Hepatic stellate cell (primary cell): Measurements from ENCODE around the gene TNFRSF11A.

Experiments
- DNase-seq: peaks from one replicate; pipeline ENCODE4 v3.0.0; 2011; ENCODE audit warnings: low spot score

The TNFRSF11A gene

GRCh38 chr18:62343316-62343715 is 18.2 kb downstream of the TNFRSF11A start:
- DNase-seq: no peak

GRCh38 chr18:62345909-62346308 is 20.8 kb downstream of the TNFRSF11A start:
- DNase-seq: no peak

- no peak for DNase-seq
Observed at GRCh38 chr18:62346333-62347088, 21.4 kb downstream of the TNFRSF11A start.

DNA sequence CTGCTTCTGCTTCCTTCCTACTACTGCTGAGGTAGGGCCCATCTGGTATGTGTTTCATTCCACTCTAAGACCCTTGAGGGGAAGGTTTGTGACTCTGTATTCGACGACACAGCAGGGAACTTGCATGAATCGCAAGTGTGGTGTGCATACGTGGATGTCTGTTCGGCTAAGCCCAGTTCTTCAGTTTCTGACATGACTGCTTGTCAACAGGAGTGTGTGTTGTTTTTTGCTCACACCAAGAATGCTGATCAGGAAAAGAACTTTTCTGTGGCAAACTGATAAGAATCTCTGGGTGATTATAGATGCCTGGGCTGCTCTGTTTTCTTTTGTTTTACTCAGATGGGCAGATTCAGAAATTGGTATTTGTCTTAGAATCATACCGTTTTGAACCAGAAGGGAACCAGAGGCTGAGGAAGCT is 22.0 kb downstream of the TNFRSF11A start:
- DNase-seq: no peak

DNA sequence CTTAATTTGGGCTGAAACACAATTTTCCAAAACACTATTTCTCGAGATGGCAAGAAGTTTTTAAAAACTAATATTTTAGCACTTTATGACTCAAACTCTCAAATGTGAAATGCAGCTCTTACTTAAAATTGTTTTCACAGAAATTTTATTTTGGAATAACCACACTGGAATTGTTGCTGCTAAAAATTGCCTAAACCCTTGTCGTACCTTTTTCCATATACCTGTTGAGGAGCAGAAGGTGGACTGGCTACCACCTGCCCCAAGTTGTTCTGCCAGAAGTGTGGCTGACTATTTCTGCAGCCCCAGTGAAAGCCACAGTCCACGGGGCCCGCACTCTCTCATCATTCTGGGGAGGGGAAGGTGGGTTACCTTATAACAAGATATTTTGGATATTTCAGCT is 23.4 kb downstream of the TNFRSF11A start:
- no peak for DNase-seq

DNA sequence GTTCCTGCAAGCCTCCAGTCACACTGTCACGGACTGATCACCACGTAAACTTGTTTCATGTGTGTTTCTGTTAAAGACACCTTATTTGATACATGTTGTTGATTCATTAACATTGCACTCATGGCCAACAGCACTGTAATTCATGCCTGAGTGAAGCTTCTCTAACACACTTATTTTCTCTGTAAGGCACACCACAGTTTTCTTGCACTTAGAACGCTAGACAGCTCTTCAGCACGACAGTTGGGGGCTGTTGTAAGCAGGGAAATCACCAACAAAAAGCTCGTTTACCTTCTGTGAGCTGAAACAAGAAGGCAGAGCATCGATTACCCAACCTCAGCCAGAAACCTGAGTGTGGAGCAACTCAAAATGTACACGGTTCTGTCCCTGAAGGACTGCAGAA is 28.1 kb downstream of the TNFRSF11A start:
- DNase-seq: no peak

DNA sequence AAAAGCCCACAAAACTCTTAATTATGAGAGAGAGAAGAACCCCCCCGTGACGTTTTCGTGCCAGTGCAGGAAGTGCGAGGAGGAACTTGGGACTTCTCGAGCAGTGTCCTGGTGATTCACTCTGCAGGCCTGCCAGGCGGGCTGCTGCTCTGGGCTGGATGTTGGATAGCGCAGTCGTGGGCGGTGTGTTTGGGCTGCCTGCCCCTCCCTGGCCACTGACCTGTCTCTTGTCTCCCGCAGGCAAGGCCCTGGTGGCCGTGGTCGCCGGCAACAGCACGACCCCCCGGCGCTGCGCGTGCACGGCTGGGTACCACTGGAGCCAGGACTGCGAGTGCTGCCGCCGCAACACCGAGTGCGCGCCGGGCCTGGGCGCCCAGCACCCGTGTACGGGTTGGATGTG is 29.0 kb downstream of the TNFRSF11A start:
- DNase-seq: no peak

DNA sequence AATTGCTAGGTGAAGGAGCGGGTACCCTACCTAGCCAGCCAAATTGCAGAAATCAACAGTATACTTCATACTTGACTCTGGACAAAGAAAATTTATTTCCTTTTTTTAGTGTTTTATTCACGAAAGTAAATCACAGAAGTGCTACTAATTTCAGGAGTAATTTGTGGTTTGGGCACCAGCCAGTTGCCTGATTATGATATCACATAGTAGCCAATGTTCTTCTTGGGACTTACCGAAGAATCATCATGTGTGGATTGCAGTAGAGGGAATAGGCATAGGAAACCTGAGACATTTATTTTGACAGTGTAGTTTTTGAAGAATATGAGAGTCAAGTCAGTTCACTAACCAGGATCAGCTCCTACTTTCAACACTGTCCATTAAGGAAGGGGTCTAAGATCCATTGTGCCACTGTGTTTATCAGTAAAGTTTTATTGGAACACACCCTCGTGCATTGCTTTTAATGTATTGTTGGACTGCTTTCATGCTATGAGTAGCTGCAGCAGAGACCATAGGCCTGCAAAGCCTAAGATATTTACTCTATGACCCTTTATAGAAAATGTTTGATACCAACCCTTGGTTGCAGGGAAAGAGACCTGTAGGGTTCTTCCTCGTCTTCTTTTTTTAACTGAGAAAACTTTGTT is 32.1 kb downstream of the TNFRSF11A start:
- no peak for DNase-seq

GRCh38 chr18:62360805-62361204 is 35.7 kb downstream of the TNFRSF11A start:
- no peak for DNase-seq

DNA sequence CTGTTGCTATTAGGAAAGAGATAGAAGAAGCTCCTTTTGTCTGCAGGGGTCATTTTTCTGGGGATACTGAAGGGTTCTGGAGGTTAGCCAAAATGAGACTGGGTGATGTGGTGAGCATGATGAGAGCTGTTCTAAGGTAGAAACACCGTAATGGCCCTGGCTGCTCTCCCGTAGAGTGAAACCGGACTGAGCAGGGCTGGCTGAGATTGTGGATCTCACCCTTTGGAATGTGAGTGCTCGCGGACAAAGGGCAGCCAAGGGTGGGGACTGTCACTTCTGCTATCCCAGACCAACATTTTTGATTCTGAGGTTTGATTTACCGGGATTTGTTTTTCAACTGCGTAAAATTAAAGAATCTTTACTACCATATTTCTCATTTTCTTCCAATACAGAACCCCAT is 36.2 kb downstream of the TNFRSF11A start:
- no peak for DNase-seq

GRCh38 chr18:62364558-62364957 is 39.4 kb downstream of the TNFRSF11A start:
- DNase-seq: no peak

DNA sequence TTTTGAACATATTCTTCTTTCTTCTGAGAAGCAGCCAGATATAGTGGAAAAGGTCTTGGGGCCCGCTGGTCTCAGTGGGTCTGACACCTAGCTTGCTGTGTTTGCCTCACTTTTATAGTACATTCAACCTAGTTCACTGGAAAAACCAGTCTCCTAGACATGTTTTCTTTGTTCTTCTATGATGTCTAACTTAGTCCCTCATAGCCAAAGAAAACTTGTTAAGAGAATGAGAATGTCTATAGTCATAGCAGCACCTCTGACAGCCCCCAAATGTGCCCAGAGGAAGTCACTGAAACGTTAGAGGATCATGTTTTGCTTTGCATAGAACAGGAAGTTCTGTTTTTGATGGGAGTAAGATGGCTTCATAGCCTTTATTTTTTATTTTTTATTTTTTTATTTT is 40.3 kb downstream of the TNFRSF11A start:
- no peak for DNase-seq

GRCh38 chr18:62366992-62367391 is 41.9 kb downstream of the TNFRSF11A start:
- DNase-seq: no peak

GRCh38 chr18:62368100-62368499 is 43.0 kb downstream of the TNFRSF11A start:
- DNase-seq: no peak

- no peak for DNase-seq
Observed at GRCh38 chr18:62369129-62369644, 44.1 kb downstream of the TNFRSF11A start.

GRCh38 chr18:62370366-62370765 is 45.3 kb downstream of the TNFRSF11A start:
- DNase-seq: no peak

- no peak for DNase-seq
Observed at GRCh38 chr18:62371436-62371835, 46.3 kb downstream of the TNFRSF11A start.

- no peak for DNase-seq
Observed at GRCh38 chr18:62372156-62372555, 47.0 kb downstream of the TNFRSF11A start.

- no peak for DNase-seq
Observed at GRCh38 chr18:62372882-62373281, 47.8 kb downstream of the TNFRSF11A start.

DNA sequence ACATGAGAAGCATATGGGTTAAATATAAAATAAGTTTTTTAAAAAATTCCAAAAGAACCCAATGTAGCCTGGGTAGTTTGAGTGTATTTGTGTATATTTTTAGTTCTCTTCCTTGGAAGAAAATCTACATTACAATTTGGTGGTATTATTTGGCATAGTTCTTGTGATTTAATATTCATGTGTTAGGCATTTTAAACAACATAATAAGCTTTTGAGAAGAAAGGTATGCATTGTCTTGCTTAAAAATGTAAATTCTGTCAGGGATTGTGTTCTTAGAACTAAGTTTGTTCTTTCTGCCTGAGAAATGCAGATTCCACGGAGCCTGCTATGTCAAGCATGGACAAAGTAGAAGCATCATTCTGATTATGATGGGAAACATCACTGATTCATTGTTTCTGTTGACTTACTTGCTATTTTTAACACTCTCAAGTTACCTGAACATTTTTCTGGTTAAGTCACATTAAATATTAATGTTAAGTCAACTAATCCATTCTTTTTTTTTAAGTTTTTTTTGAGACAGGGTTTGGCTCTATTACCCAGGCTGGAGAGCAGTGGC is 49.4 kb downstream of the TNFRSF11A start:
- DNase-seq: no peak

GRCh38 chr18:62377131-62377807 is 52.2 kb downstream of the TNFRSF11A start:
- DNase-seq: no peak

- DNase-seq: no peak
Observed at GRCh38 chr18:62379051-62379450, 53.9 kb downstream of the TNFRSF11A start.

DNA sequence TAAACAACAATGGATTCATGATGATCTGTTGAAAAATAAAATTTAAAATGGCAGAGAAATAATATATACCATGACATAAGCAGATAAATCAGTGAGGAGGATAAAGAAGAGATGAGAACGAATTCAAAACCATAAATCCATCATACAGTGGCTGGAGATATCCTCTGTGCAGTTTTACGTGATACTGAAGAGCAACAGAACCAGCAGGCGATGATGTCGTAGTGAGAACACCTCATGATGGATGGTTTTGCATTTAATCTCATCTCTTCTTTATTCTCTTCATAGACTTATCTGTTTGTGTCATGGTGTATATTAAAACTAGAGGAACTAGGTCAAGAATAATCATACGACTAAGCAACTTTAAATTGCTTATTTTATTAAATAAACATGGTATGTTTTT is 56.3 kb downstream of the TNFRSF11A start:
- no peak for DNase-seq
